Astrocyte (in vitro differentiated cells and primary cell): ENCODE measurements around the gene SUGCT.

Experiments
- EZH2 ChIP-seq: IDR thresholded peaks from 2 replicates; pipeline ENCODE4 v1.6.1; 2012; ENCODE audit warnings: mild to moderate bottlenecking, low read length, inconsistent platforms; ENCODE audit not compliant: insufficient read depth
- TF ChIP-seq, protein P1 (sequence below): IDR thresholded peaks from 2 replicates; pipeline ENCODE4 v1.5.1; 2011; ENCODE audit warnings: low read depth, mild to moderate bottlenecking, inconsistent platforms, low read length, moderate library complexity; ENCODE audit not compliant: insufficient read depth

DNA sequence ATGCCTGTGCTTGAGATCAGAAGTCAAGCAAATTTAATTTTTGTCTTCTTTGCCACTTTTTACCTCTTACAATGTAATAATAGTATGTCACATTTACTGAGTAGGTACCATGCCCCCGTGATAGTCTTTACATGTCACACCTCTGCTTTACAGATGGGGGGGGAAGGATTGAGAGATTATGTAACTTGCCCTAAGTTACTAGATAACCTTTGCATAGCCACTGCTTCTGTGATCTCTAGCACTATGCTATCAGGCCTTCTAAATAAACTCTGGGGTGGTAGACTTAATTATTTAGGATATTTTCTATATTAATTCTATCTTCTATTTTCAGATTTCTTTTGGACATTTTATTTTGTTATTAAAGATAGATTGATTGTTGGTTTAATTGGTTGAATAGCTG is 514.4 kb downstream of the SUGCT start:
- TF ChIP-seq, protein P1, sequence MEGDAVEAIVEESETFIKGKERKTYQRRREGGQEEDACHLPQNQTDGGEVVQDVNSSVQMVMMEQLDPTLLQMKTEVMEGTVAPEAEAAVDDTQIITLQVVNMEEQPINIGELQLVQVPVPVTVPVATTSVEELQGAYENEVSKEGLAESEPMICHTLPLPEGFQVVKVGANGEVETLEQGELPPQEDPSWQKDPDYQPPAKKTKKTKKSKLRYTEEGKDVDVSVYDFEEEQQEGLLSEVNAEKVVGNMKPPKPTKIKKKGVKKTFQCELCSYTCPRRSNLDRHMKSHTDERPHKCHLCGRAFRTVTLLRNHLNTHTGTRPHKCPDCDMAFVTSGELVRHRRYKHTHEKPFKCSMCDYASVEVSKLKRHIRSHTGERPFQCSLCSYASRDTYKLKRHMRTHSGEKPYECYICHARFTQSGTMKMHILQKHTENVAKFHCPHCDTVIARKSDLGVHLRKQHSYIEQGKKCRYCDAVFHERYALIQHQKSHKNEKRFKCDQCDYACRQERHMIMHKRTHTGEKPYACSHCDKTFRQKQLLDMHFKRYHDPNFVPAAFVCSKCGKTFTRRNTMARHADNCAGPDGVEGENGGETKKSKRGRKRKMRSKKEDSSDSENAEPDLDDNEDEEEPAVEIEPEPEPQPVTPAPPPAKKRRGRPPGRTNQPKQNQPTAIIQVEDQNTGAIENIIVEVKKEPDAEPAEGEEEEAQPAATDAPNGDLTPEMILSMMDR: no peak
- TF ChIP-seq EZH2: no peak
